T-helper 2 cell treated with Interferon-gamma antibody and Interleukin-4, amounts not matched to agents 5 μg/mL and 100 μg/mL, for 36 hours (primary cell): ENCODE results near the gene GRAMD1A.
"Not testable (repeated sequence)": the region's sequence is repeated elsewhere in the genome, so short reads cannot be mapped to it uniquely, and the experiment has no call there.

ENCODE experiments used
- DNase-seq: peaks from one replicate; pipeline ENCODE4 v3.0.0; 2021; ENCODE audit warnings: low spot score
- H3K27ac Mint-ChIP-seq: one replicate; pipeline ENCODE4 v1.8.0; 2021; ENCODE audit warnings: mild to moderate bottlenecking, mixed read lengths
- H3K27me3 Mint-ChIP-seq: one replicate; pipeline ENCODE4 v1.8.0; 2021; ENCODE audit warnings: low read depth, mixed read lengths
- H3K36me3 Mint-ChIP-seq: one replicate; pipeline ENCODE4 v1.8.0; 2021; ENCODE audit warnings: low read depth, mixed read lengths
- H3K4me1 Mint-ChIP-seq: one replicate; pipeline ENCODE4 v1.8.0; 2021; ENCODE audit warnings: low read depth, mixed read lengths
- H3K4me3 Mint-ChIP-seq: one replicate; pipeline ENCODE4 v1.8.0; 2022; ENCODE audit warnings: mild to moderate bottlenecking, moderate library complexity, mixed read lengths
- H3K9me3 Mint-ChIP-seq: one replicate; pipeline ENCODE4 v1.8.0; 2021; ENCODE audit warnings: mixed read lengths

Gene GRAMD1A

DNA sequence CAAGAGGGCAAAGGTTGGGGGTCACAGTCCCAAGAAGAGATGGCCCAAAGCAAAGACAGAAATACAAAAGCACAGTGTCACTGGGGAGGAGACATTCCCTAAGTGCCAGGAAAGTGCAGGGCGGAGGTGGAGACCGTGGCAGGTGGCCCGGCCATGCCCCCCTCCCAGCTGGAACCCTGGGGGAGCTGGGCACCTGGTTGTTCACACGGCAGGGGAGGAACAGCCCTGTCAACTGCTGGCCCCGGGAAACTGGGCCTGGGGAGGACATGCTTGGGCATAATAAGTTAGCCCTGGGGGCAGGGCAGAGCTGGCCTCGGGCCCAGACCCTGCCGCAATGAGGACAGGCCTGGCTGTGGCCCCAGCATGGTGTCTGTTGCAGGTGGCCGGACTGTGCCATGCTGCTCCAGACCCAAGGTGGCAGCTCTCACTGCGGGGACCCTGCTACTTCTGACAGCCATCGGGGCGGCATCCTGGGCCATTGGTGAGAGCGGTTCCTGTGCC lies 48.8 kb downstream of the GRAMD1A start:
- H3K4me3 Mint-ChIP-seq: no peak overlapping the region
- H3K27ac Mint-ChIP-seq: no peak overlapping the region
- no peaks in the 10 kb centered on the region for H3K27me3 Mint-ChIP-seq
- H3K4me1 Mint-ChIP-seq: peaks cover 7% of the 10 kb centered on the region
- H3K36me3 Mint-ChIP-seq: no peaks in the 10 kb centered on the region
- no peaks in the 10 kb centered on the region for H3K9me3 Mint-ChIP-seq
- DNase-seq: no peak

DNA sequence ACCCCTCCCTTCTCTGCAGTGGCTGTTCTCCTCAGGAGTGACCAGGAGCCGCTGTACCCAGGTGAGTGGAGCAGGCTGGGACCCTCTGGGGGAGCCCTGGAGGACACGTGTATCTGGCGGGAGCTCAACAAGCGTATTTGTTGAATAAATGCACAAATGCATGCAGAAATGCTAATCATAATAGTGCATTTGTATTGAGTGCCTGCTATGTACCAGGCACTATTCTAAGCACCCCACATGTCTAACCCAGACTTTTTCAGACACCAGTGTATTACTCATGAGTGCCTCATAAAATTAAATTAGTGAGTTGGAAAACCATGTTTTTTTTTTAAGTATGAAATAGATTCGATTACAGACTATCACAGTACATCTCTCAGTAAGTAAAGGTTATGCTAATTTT lies 49.3 kb downstream of the GRAMD1A start:
- H3K4me3 Mint-ChIP-seq: no peak overlapping the region
- H3K27ac Mint-ChIP-seq: no peak overlapping the region
- H3K9me3 Mint-ChIP-seq: no peaks in the 10 kb centered on the region
- peaks cover 7% of the 10 kb centered on the region for H3K4me1 Mint-ChIP-seq
- no peaks in the 10 kb centered on the region for H3K36me3 Mint-ChIP-seq
- no peak for DNase-seq
- no peaks in the 10 kb centered on the region for H3K27me3 Mint-ChIP-seq

DNA sequence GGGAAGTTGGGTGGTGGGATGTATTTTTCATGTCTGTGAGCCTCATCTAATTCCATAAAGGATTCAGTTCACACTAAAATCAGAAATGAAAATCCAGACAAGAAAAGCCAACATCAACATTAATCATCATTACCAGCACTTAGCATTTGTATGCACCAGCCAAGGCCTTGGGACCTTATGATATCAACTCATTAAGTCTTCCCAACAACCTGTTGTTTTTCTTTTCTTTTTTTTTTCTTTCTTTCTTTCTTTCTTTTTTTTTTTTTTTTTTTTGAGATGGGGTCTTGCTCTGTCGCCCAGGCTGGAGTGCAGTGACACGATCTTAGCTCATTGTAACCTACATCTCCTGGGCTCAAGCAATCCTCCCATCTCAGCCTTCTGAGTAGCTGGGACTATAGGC lies 50.5 kb downstream of the GRAMD1A start:
- H3K9me3 Mint-ChIP-seq, DNase-seq, H3K27me3 Mint-ChIP-seq, H3K4me1 Mint-ChIP-seq, H3K27ac Mint-ChIP-seq, H3K36me3 Mint-ChIP-seq, H3K4me3 Mint-ChIP-seq: not testable (repeated sequence)

DNA sequence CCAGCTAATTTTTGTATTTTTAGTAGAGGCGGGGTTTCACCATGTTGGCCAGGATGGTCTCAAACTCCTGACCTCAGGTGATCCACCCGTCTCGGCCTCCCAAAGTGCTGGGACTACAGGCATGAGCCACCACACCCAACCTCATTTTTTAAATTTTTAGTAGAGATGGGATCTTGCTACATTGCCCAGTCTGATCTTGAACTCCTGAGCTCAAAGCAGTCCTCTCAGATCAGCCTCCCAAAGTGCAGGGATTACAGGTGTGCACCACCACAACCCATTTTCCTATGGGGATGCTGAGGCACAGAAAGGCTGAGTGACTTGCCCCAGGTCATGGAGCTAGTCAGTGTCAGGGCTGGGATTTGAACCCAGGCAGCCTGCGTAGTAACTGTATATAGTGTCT lies 51.1 kb downstream of the GRAMD1A start:
- H3K27ac Mint-ChIP-seq, H3K4me1 Mint-ChIP-seq, DNase-seq, H3K27me3 Mint-ChIP-seq, H3K4me3 Mint-ChIP-seq, H3K36me3 Mint-ChIP-seq, H3K9me3 Mint-ChIP-seq: not testable (repeated sequence)

DNA sequence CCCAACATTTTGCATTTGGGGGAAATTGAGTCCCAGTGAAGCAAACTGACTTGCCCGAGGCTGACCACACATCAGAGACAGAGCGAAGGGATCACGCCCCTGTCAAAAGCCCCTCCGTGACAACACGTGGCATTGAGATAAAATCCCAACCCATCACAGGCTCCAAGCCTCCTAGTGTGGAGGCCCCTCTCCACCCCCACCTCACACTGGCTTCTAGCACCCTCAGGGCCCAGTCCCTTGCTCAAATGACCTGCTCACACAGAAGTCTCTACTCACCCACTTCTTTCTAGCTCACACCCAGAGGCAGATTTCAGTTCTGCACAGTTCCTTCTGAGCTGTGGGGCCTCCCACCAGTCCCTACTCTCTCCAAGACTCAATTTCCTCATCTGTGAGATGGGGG lies 51.7 kb downstream of the GRAMD1A start:
- no peak for DNase-seq
- no peaks in the 10 kb centered on the region for H3K9me3 Mint-ChIP-seq

DNA sequence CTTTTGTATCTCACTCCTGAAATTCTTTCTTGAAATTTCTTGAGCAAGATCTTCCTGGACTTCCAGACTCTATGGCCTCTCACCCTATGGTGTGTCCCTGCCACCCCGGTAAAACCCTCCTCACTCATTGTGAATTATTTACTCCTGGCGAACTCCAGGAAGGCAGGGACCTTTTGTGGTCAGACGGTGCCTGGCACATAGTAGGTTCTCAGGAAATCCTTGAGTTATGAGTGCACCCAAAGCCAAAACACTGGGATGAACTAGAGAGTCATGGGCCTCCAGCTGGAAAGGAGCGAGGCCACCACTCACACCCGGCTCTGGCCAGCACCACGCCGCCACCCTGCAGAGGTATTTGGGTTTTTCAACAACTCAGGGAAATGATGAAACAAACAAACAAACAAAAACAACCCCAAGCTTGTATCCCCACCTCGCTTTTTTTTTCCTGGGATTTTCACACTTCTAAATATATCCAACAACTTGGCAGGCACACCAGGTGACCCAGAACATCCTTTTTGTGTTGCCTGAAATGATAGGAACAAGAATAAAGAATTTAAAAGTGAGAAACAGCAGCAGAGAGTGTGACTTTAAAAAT lies 52.6 kb downstream of the GRAMD1A start:
- DNase-seq: no peak
- no peak overlapping the region for H3K27ac Mint-ChIP-seq
- no peaks in the 10 kb centered on the region for H3K36me3 Mint-ChIP-seq
- no peak overlapping the region for H3K4me3 Mint-ChIP-seq
- H3K4me1 Mint-ChIP-seq: no peaks in the 10 kb centered on the region
- H3K27me3 Mint-ChIP-seq: peaks cover 3% of the 10 kb centered on the region
- H3K9me3 Mint-ChIP-seq: no peaks in the 10 kb centered on the region

More for the DNA sequence above, 51.7 kb downstream of the GRAMD1A start:
- Mint-ChIP-seq H3K4me1 (no peaks in the 10 kb centered on the region), H3K36me3 (no peaks in the 10 kb centered on the region), H3K27me3 (peaks cover 2% of the 10 kb centered on the region), H3K4me3 (no peak overlapping the region), H3K27ac (no peak overlapping the region)

GRCh38 chr19:35053667-35054293 lies 53.7 kb downstream of the GRAMD1A start:
- Mint-ChIP-seq H3K27me3 (peaks cover 3% of the 10 kb centered on the region), H3K4me3 (no peak overlapping the region), H3K9me3 (no peaks in the 10 kb centered on the region), H3K27ac (no peak overlapping the region), H3K4me1 (no peaks in the 10 kb centered on the region), H3K36me3 (no peaks in the 10 kb centered on the region)
- no peak for DNase-seq

DNA sequence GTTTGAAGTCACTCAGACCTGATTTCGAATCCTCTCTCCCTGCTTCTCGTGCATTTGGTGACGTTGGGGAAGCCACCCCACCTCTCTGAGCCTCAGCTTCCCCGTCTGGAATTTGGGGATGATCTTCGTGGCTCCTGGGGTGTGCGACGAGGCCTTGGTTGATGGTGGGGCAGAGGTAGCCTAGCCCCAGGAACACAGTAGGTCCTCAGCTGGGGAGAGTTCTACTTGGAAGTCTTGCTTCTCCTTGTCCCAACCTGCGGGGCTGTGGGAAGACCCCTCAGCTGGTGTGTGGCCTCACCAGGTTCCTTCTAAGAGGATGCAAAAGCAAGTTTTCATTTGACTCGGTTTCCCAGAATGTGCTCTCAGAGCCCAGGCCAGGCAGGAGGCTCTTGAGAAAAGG lies 54.5 kb downstream of the GRAMD1A start:
- H3K9me3 Mint-ChIP-seq: no peaks in the 10 kb centered on the region
- H3K4me1 Mint-ChIP-seq: no peaks in the 10 kb centered on the region
- no peak overlapping the region for H3K4me3 Mint-ChIP-seq
- DNase-seq: no peak
- no peaks in the 10 kb centered on the region for H3K36me3 Mint-ChIP-seq
- peaks cover 3% of the 10 kb centered on the region for H3K27me3 Mint-ChIP-seq
- H3K27ac Mint-ChIP-seq: no peak overlapping the region

- H3K4me1 Mint-ChIP-seq: no peaks in the 10 kb centered on the region
- no peaks in the 10 kb centered on the region for H3K9me3 Mint-ChIP-seq
- H3K27me3 Mint-ChIP-seq: peaks cover 3% of the 10 kb centered on the region
- DNase-seq: no peak
- no peak overlapping the region for H3K27ac Mint-ChIP-seq
- no peak overlapping the region for H3K4me3 Mint-ChIP-seq
- H3K36me3 Mint-ChIP-seq: no peaks in the 10 kb centered on the region
Measured at GRCh38 chr19:35055715-35056179, 55.6 kb downstream of the GRAMD1A start.

DNA sequence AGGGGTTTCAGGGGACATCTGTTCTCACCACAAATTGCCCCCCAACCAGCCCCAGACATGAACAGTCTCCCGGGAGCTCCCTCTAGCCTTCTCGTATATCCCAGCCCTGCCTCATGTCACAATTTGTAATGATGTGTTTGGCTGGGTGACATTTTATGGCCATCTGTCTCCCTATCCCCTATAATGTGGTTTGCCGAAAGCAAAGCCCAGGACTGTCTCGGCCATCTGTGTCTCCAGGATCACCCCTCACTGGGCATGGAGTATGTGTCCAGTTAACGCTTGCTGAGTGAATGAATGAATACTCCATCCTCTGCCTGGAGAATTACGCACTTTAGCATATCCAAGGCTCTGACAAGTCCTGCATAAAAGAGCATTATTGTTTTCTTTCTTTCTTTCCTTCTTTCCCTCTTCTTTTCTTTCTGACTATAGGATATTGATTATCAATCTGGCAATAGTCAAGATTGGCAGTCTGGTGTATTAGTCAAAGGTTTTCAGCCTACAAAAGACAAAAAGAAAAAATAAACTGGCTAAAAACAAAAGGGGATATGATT lies 56.5 kb downstream of the GRAMD1A start:
- Mint-ChIP-seq H3K27me3 (peaks cover 3% of the 10 kb centered on the region), H3K36me3 (no peaks in the 10 kb centered on the region), H3K4me1 (no peaks in the 10 kb centered on the region), H3K27ac (no peak overlapping the region), H3K9me3 (no peaks in the 10 kb centered on the region), H3K4me3 (no peak overlapping the region)
- no peak for DNase-seq

GRCh38 chr19:35058370-35058769 lies 58.2 kb downstream of the GRAMD1A start:
- Mint-ChIP-seq H3K4me1 (no peaks in the 10 kb centered on the region), H3K27ac (no peak overlapping the region), H3K36me3 (no peaks in the 10 kb centered on the region), H3K4me3 (no peak overlapping the region), H3K27me3 (peaks cover 3% of the 10 kb centered on the region), H3K9me3 (no peaks in the 10 kb centered on the region)
- DNase-seq: no peak

GRCh38 chr19:35059006-35059798 lies 59.1 kb downstream of the GRAMD1A start:
- H3K27ac Mint-ChIP-seq: no peak overlapping the region
- no peaks in the 10 kb centered on the region for H3K9me3 Mint-ChIP-seq
- peaks cover 3% of the 10 kb centered on the region for H3K27me3 Mint-ChIP-seq
- no peak for DNase-seq
- H3K4me3 Mint-ChIP-seq: no peak overlapping the region
- H3K36me3 Mint-ChIP-seq: no peaks in the 10 kb centered on the region
- no peaks in the 10 kb centered on the region for H3K4me1 Mint-ChIP-seq

- Mint-ChIP-seq H3K27ac (no peak overlapping the region), H3K36me3 (no peaks in the 10 kb centered on the region), H3K27me3 (peaks cover 3% of the 10 kb centered on the region), H3K9me3 (no peaks in the 10 kb centered on the region), H3K4me3 (no peak overlapping the region), H3K4me1 (no peaks in the 10 kb centered on the region)
- no peak for DNase-seq
Measured at GRCh38 chr19:35059799-35060091, 59.6 kb downstream of the GRAMD1A start.

- Mint-ChIP-seq H3K27me3 (peaks cover 3% of the 10 kb centered on the region), H3K9me3 (no peaks in the 10 kb centered on the region), H3K36me3 (no peaks in the 10 kb centered on the region), H3K4me1 (no peaks in the 10 kb centered on the region), H3K27ac (no peak overlapping the region), H3K4me3 (no peak overlapping the region)
- DNase-seq: no peak
Measured at GRCh38 chr19:35060160-35060855, 60.2 kb downstream of the GRAMD1A start.
